HG03060 (cell line): ENCODE data around the gene BCAS4.
A peak's percentile ranks its signal among the peaks of the same experiment; 100 is the strongest.

Source experiments
- ATAC-seq: cut with Tn5 transposase; IDR thresholded peaks from one replicate; pipeline ENCODE4 v1.9.1; 2021; ENCODE audit warnings: low read depth, moderate number of reproducible peaks; ENCODE audit not compliant: unreplicated experiment

BCAS4 gene

GRCh38 chr20:50898475-50898874 lies 103.6 kb downstream of the BCAS4 start:
- no peak for ATAC-seq

- ATAC-seq: no peak
These were observed 105.4 kb downstream of the BCAS4 start for GRCh38 chr20:50900261-50900660.

- ATAC-seq: no peak
These were observed 106.4 kb downstream of the BCAS4 start for GRCh38 chr20:50901301-50901700.

DNA sequence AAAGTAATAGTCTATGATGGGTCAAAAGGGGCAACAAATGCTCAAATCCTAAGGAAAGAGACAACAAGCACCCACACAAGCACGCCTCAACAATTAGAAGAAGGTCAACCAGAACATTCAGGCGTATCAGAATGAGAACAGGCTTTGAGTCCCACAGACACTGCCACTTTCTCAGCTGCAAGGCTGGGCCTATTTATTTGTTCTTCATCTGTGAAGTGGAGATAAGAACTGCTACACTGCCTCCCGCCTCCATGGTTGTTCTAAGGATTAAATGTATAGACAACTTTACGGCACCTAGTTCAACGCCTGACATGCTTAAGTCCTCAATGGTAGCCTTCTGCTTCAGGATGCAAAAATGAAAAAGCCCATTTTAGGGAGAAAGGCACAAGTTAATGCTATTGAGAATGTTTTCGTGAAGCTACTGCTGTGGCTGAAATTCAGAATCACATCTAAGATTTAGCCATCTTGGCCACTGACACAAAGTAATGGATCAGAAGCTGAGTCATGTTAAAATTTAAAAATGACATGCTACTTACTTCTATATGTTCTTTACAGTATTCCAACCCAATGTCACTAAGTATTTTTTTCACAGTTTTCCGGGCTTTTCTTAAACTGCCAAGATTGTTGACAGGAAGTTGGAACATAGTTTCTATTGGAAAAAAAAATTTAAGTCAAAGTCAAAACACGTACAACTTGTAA lies 108.6 kb downstream of the BCAS4 start:
- ATAC-seq: no peak

GRCh38 chr20:50904067-50904570 lies 109.3 kb downstream of the BCAS4 start:
- no peak for ATAC-seq

GRCh38 chr20:50909413-50909812 lies 114.6 kb downstream of the BCAS4 start:
- no peak for ATAC-seq

GRCh38 chr20:50911030-50911429 lies 116.2 kb downstream of the BCAS4 start:
- ATAC-seq: no peak

DNA sequence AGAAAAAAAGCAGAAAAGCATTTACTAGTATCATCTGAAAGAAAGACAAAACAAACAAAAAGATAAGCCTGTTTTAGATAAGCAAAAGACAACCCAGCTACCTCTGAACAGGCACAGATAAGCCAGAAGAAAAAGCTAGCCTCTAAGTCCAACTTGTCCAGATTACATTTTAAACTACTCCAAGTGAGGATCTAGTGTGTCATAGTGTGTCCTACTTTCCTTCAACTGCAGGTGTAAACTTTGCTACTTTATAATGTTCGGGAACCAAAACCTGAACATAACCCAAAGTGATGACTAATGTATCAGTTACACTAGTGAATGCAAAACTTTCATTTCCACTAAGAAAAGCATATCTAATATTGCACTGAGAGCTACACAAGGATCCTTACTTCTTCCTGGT lies 116.9 kb downstream of the BCAS4 start:
- peak; percentile 41 for ATAC-seq

GRCh38 chr20:50913690-50914375 lies 119.0 kb downstream of the BCAS4 start:
- no peak for ATAC-seq

GRCh38 chr20:50915424-50915823 lies 120.6 kb downstream of the BCAS4 start:
- no peak for ATAC-seq

DNA sequence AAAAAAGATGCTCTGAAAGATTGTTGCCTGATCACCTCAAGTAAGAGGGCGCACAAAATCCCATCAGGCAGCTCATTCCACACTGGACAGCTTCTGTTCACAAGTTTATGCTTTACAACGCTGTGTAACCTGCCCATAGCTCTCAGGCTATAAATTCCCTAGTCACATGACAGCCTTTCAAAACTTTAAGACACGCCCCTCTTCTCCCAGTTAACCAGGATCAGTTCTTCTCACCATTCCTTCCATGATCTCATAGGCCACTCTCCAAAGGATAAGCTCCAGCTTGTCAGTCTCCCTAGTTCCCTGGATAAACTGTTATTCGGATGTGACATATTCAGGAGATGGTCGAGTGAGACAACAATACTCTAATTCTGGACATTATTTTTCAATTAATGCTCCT lies 121.4 kb downstream of the BCAS4 start:
- ATAC-seq: no peak

DNA sequence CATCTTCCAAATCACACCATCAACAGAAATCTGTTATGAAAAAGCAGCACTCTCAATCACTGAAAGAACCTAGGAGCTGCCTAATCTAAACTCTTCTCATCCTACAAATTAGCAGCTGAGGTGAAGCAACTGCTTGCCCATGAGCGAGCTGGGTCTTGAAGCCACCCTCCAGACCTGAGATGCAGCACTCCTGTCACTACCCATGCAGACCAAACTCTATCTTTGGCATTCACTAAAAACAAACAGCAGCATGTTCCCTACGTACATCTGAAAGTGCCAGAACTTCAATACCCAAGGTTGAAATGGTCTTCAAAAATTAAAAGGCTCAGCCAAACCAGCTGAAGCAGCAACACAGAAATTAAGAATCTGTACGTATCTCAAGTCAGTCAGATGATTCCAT lies 122.1 kb downstream of the BCAS4 start:
- no peak for ATAC-seq

DNA sequence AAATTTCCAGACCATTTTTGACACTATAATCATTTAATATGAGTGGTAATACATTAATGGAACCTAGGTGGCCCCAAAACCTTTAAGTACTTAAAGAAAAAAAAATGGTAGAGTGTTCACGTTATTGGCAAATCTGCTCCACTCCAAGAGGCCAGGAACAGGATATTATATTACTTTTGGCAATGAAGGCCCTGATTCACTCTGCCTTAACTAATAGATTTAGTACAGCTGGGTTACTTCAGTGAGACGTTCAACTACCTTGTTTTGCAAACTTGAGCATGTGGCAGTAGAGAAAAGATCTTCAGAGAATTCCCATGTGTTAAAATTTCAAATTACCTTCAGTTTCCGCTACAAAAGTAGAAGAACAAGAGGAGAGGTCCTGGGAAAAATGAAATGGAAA lies 123.5 kb downstream of the BCAS4 start:
- ATAC-seq: no peak

GRCh38 chr20:50919567-50919966 lies 124.7 kb downstream of the BCAS4 start:
- no peak for ATAC-seq

GRCh38 chr20:50920997-50921396 lies 126.1 kb downstream of the BCAS4 start:
- ATAC-seq: no peak

DNA sequence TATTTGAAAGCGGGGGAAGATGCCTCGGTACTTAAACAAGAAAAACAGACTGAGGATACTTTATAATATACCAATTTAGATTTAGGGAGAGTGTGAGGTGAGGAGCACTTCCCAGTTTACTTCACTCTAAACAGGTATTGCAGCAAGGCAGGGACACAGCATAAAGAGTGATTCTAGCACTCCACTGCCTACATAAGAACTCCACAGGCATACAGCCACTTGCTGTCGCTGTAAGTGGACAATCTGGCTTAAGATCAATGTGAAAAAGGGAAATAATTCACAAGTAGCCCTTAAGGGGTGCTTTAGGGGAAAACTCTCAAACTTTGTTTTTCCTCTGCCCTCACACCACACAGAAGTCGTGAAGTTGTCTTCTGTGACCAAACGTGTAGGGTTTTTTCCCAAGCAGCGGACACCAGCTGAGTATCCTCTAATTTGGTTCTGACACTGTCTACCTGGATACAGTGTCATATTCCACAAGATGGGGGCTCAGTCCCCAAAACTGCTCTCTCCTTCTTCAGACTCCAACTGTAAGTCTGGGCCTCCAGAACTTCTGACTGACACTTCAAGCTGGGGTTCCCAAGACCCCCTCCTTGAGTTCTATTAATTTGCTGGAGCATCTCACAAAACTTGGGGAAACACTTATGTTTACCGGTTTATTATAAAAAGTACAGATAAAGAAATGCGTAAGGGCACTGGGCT lies 127.1 kb downstream of the BCAS4 start:
- ATAC-seq: no peak

GRCh38 chr20:50924261-50924920 lies 129.5 kb downstream of the BCAS4 start:
- no peak for ATAC-seq

DNA sequence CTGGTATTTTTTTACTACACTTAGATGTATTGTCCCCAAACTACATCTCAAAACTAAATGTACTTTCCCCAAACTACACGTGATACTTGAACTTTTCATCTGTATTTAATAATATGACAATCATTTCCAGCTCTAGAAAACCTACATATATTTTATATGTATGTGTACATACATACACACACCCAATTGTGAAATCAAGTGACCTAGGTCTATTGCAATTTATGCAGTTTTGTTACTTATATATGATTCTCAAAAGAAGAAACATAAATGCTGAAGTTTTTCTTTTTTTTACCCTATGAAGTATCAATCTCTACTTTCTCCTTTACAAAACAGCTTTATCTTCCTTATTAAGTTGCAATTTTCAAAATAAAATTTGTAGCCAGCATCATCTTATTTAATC lies 131.7 kb downstream of the BCAS4 start:
- ATAC-seq: no peak
